H1 (cell line): ENCODE results near the gene SNX13. TPM values are rescaled to one million over a fixed set of nuclear protein-coding genes. Genes with fewer than 3 reads are reported as not detected.

Experiments
- POLR2A ChIP-seq, 2 experiments: IDR thresholded peaks; 1 replicate in 1 of 2; 2 replicates in 1 of 2; pipeline ENCODE4 v1.6.1; 2011; ENCODE audit warnings: low read depth in 2 of 2, low read length in 2 of 2, mild to moderate bottlenecking in 2 of 2; ENCODE audit errors: control extremely low read depth in 1 of 2
- POU5F1 ChIP-seq: IDR thresholded peaks from 2 replicates; pipeline ENCODE4 v1.6.1; 2011; ENCODE audit warnings: low read depth, mild to moderate bottlenecking, low read length, moderate library complexity
- SAP30 ChIP-seq: fragments of 300-600 bp; sonication (generic); IDR thresholded peaks from 2 replicates; pipeline ENCODE4 v1.7.1; 2012; ENCODE audit warnings: low read length, moderate library complexity, mild to moderate bottlenecking, inconsistent platforms; ENCODE audit not compliant: insufficient read depth, insufficient replicate concordance
- polyA plus RNA-seq, 7 experiments: library from polyadenylated mRNA; depleted of rRNA in 3 of 7; stranded (reverse) in 5 of 7; unstranded in 2 of 7; fragments of >200 nt in 5 of 7; fragments of 200-250 nt in 2 of 7; gene quantifications; 1 replicate in 5 of 7; 2 replicates in 1 of 7; 4 replicates in 1 of 7; pipeline versions ENCODE4 v1.2.1 to v1.2.3, GENCODE V29; 2011 to 2013; ENCODE audit warnings: missing spikeins in 2 of 7, mixed read lengths in 2 of 7
- total RNA-seq: library from RNA; stranded (reverse); fragmentation: NEBNext Ultra II Directional; extraction: Animal tissue kit (Norgen Biotek cat#: 25700); gene quantifications from 2 replicates; pipeline ENCODE4 v1.2.1, GENCODE V29; 2021

SNX13 gene
- total and polyA plus RNA-seq, 2 of the 8 experiments (the other 6 are each of a cell fraction or from before 2014, with no cell fraction given) = 5.5 to 27.4 TPM

- TF ChIP-seq POLR2A (IDR thresholded peaks at IDR 0.05; ENCODE audit: control extremely low read depth in 1 of 2, low read depth in 2 of 2, low read length in 2 of 2) (no peak), POU5F1 (no peak), SAP30 (no peak)
Measured at GRCh38 chr7:17932770-17933169, 7.5 kb downstream of the SNX13 start (continued).
